ENCODE data around the gene OSBPL6. TPM values are rescaled to one million over a fixed set of nuclear protein-coding genes. Genes with fewer than 3 reads are reported as not detected.
"Not testable (repeated sequence)": the region's sequence is repeated elsewhere in the genome, so short reads cannot be mapped to it uniquely, and the experiment has no call there.

OSBPL6 gene
- total RNA-seq (1 to 10 TPM; 2.1 to 2.4 TPM), polyA plus RNA-seq (1 to 10 TPM in 1 of 2 donors, under 1 TPM in 1; 0.75 to 1.3 TPM)
- long read RNA-seq, donor 1, full-length matches to known transcripts = 2 of 8 reads
- long read RNA-seq, donor 1, partial matches to known transcripts = 3 of 8 reads
- long read RNA-seq, donor 1, other reads (novel, unspliced or antisense) = 3 of 8 reads
- long read RNA-seq, donor 2, partial matches to known transcripts = 1 of 2 reads
- long read RNA-seq, donor 2, other reads (novel, unspliced or antisense) = 1 of 2 reads

GRCh38 chr2:178193823-178194599, at the start of gene OSBPL6:
Gene OSBPL6, plus strand, starts transcription at chr2:178194512. Its CDS starts 111,673 bp downstream, at chr2:178306185.
- intact Hi-C loops (cut with DNase I) = loop anchor here (5.0 to 10.0 kb wide), 2 partner anchors 81 to 82 kb away; partner anchors contain the start of gene RBM45 (in 1 of the 2)
- Histone ChIP-seq H3K4me1 (ENCODE audit: control insufficient read depth in 1 of 2, insufficient read depth in 2 of 2, low read length in 2 of 2) (no peaks in the 10 kb centered on the region), H3K27me3 (ENCODE audit: control insufficient read depth in 1 of 2, insufficient read depth in 2 of 2, low read length in 1 of 2) (no peaks in the 10 kb centered on the region), H3K27ac (ENCODE audit: low read depth in 1 of 2, low read length in 2 of 2) (peak within 1 kb of the TSS; percentile 16 to 73), H3K9me3 (ENCODE audit: control insufficient read depth, low read length) (no peaks in the 10 kb centered on the region), H3K36me3 (ENCODE audit: control insufficient read depth in 1 of 2, insufficient read depth in 2 of 2, low read length in 1 of 2) (no peaks in the 10 kb centered on the region), H3K4me3 (ENCODE audit: low read length in 2 of 2) (peak within 1 kb of the TSS; percentile 73 to 78)
- ATAC-seq (ENCODE audit: low FRiP score) (peak; percentile 97), DNase-seq (peak; percentile 85 to 92)
- WGBS, 2 donors = 0 to 1% methylated on average over 80 to 90 of the region's 90 CpGs

- ATAC-seq (ENCODE audit: low FRiP score) = no peak
- Histone ChIP-seq H3K4me1 (ENCODE audit: control insufficient read depth in 1 of 2, insufficient read depth in 2 of 2, low read length in 2 of 2) (no peaks in the 10 kb centered on the region), H3K36me3 (ENCODE audit: control insufficient read depth in 1 of 2, insufficient read depth in 2 of 2, low read length in 1 of 2) (no peaks in the 10 kb centered on the region), H3K27ac (ENCODE audit: low read depth in 1 of 2, low read length in 2 of 2) (no peak overlapping the region), H3K9me3 (ENCODE audit: control insufficient read depth, low read length) (peaks cover 2% of the 10 kb centered on the region), H3K4me3 (ENCODE audit: low read length in 2 of 2) (no peak overlapping the region), H3K27me3 (ENCODE audit: control insufficient read depth in 1 of 2, insufficient read depth in 2 of 2, low read length in 1 of 2) (no peaks in the 10 kb centered on the region)
- intact Hi-C loops (cut with DNase I) = no loop called here
- no peak for DNase-seq
- 18 to 23% methylated on average over 3 of the region's 3 CpGs for WGBS, 2 donors
These were observed 42.3 kb upstream of the OSBPL6 start for GRCh38 chr2:178152033-178152432.

GRCh38 chr2:178152542-178152941, 41.8 kb upstream of the OSBPL6 start:
- no peak for ATAC-seq (ENCODE audit: low FRiP score)
- intact Hi-C loops (cut with DNase I) = no loop called here
- Histone ChIP-seq H3K4me3 (ENCODE audit: low read length in 2 of 2) (no peak overlapping the region), H3K36me3 (ENCODE audit: control insufficient read depth in 1 of 2, insufficient read depth in 2 of 2, low read length in 1 of 2) (no peaks in the 10 kb centered on the region), H3K27ac (ENCODE audit: low read depth in 1 of 2, low read length in 2 of 2) (no peak overlapping the region), H3K27me3 (ENCODE audit: control insufficient read depth in 1 of 2, insufficient read depth in 2 of 2, low read length in 1 of 2) (no peaks in the 10 kb centered on the region), H3K4me1 (ENCODE audit: control insufficient read depth in 1 of 2, insufficient read depth in 2 of 2, low read length in 2 of 2) (no peaks in the 10 kb centered on the region), H3K9me3 (ENCODE audit: control insufficient read depth, low read length) (peaks cover 2% of the 10 kb centered on the region)
- 88% methylated on average over 4 of the region's 4 CpGs for WGBS, 2 donors
- DNase-seq = no peak

GRCh38 chr2:178152977-178153376, 41.3 kb upstream of the OSBPL6 start:
- DNase-seq (no peak), ATAC-seq (ENCODE audit: low FRiP score) (no peak)
- H3K9me3 ChIP-seq (ENCODE audit: control insufficient read depth, low read length) = peaks cover 2% of the 10 kb centered on the region
- intact Hi-C loops (cut with DNase I) = no loop called here
- no peaks in the 10 kb centered on the region for H3K4me1 ChIP-seq (ENCODE audit: control insufficient read depth in 1 of 2, insufficient read depth in 2 of 2, low read length in 2 of 2)
- WGBS, 2 donors = 0 to 1% methylated on average over 1 of the region's 1 CpG
- H3K36me3 ChIP-seq (ENCODE audit: control insufficient read depth in 1 of 2, insufficient read depth in 2 of 2, low read length in 1 of 2) = no peaks in the 10 kb centered on the region
- no peaks in the 10 kb centered on the region for H3K27me3 ChIP-seq (ENCODE audit: control insufficient read depth in 1 of 2, insufficient read depth in 2 of 2, low read length in 1 of 2)
- H3K27ac ChIP-seq (ENCODE audit: low read depth in 1 of 2, low read length in 2 of 2) = no peak overlapping the region
- H3K4me3 ChIP-seq (ENCODE audit: low read length in 2 of 2) = no peak overlapping the region

GRCh38 chr2:178153878-178154277, 40.4 kb upstream of the OSBPL6 start:
- H3K36me3 ChIP-seq (ENCODE audit: control insufficient read depth in 1 of 2, insufficient read depth in 2 of 2, low read length in 1 of 2); ATAC-seq (ENCODE audit: low FRiP score); H3K27ac ChIP-seq (ENCODE audit: low read depth in 1 of 2, low read length in 2 of 2); H3K4me3 ChIP-seq (ENCODE audit: low read length in 2 of 2); H3K4me1 ChIP-seq (ENCODE audit: control insufficient read depth in 1 of 2, insufficient read depth in 2 of 2, low read length in 2 of 2); H3K9me3 ChIP-seq (ENCODE audit: control insufficient read depth, low read length); H3K27me3 ChIP-seq (ENCODE audit: control insufficient read depth in 1 of 2, insufficient read depth in 2 of 2, low read length in 1 of 2); DNase-seq; intact Hi-C loops (cut with DNase I): not testable (repeated sequence)
- WGBS, 2 donors = 4 to 25% methylated on average over 1 of the region's 1 CpG

GRCh38 chr2:178155524-178155923, 38.8 kb upstream of the OSBPL6 start:
- WGBS, 2 donors = 93 to 95% methylated on average over 1 of the region's 1 CpG
- no peak for DNase-seq
- H3K4me1 ChIP-seq (ENCODE audit: control insufficient read depth in 1 of 2, insufficient read depth in 2 of 2, low read length in 2 of 2) = no peaks in the 10 kb centered on the region
- H3K27me3 ChIP-seq (ENCODE audit: control insufficient read depth in 1 of 2, insufficient read depth in 2 of 2, low read length in 1 of 2) = no peaks in the 10 kb centered on the region
- no peaks in the 10 kb centered on the region for H3K36me3 ChIP-seq (ENCODE audit: control insufficient read depth in 1 of 2, insufficient read depth in 2 of 2, low read length in 1 of 2)
- no peak overlapping the region for H3K27ac ChIP-seq (ENCODE audit: low read depth in 1 of 2, low read length in 2 of 2)
- no peak overlapping the region for H3K4me3 ChIP-seq (ENCODE audit: low read length in 2 of 2)
- peaks cover 2% of the 10 kb centered on the region for H3K9me3 ChIP-seq (ENCODE audit: control insufficient read depth, low read length)
- intact Hi-C loops (cut with DNase I) = no loop called here
- ATAC-seq (ENCODE audit: low FRiP score) = no peak

- DNase-seq (no peak), ATAC-seq (ENCODE audit: low FRiP score) (no peak)
- intact Hi-C loops (cut with DNase I) = no loop called here
- H3K36me3 ChIP-seq (ENCODE audit: control insufficient read depth in 1 of 2, insufficient read depth in 2 of 2, low read length in 1 of 2) = no peaks in the 10 kb centered on the region
- WGBS, 2 donors = 90 to 93% methylated on average over 5 of the region's 5 CpGs
- no peak overlapping the region for H3K4me3 ChIP-seq (ENCODE audit: low read length in 2 of 2)
- H3K27me3 ChIP-seq (ENCODE audit: control insufficient read depth in 1 of 2, insufficient read depth in 2 of 2, low read length in 1 of 2) = no peaks in the 10 kb centered on the region
- no peak overlapping the region for H3K27ac ChIP-seq (ENCODE audit: low read depth in 1 of 2, low read length in 2 of 2)
- H3K4me1 ChIP-seq (ENCODE audit: control insufficient read depth in 1 of 2, insufficient read depth in 2 of 2, low read length in 2 of 2) = no peaks in the 10 kb centered on the region
- peaks cover 2% of the 10 kb centered on the region for H3K9me3 ChIP-seq (ENCODE audit: control insufficient read depth, low read length)
These were observed 36.7 kb upstream of the OSBPL6 start for GRCh38 chr2:178157574-178157973.

GRCh38 chr2:178159966-178160365, 34.3 kb upstream of the OSBPL6 start:
- DNase-seq = no peak
- WGBS, 2 donors = 87 to 94% methylated on average over 1 of the region's 1 CpG

GRCh38 chr2:178160601-178161000, 33.7 kb upstream of the OSBPL6 start:
- Histone ChIP-seq H3K4me1 (ENCODE audit: control insufficient read depth in 1 of 2, insufficient read depth in 2 of 2, low read length in 2 of 2) (no peaks in the 10 kb centered on the region), H3K9me3 (ENCODE audit: control insufficient read depth, low read length) (no peaks in the 10 kb centered on the region), H3K36me3 (ENCODE audit: control insufficient read depth in 1 of 2, insufficient read depth in 2 of 2, low read length in 1 of 2) (no peaks in the 10 kb centered on the region), H3K27me3 (ENCODE audit: control insufficient read depth in 1 of 2, insufficient read depth in 2 of 2, low read length in 1 of 2) (no peaks in the 10 kb centered on the region), H3K4me3 (ENCODE audit: low read length in 2 of 2) (no peak overlapping the region), H3K27ac (ENCODE audit: low read depth in 1 of 2, low read length in 2 of 2) (no peak overlapping the region)
- DNase-seq (no peak), ATAC-seq (ENCODE audit: low FRiP score) (no peak)
- WGBS, 2 donors = 95 to 100% methylated on average over 1 of the region's 1 CpG
- intact Hi-C loops (cut with DNase I) = no loop called here

More at GRCh38 chr2:178159966-178160365, 34.3 kb upstream of the OSBPL6 start:
- Histone ChIP-seq H3K9me3 (ENCODE audit: control insufficient read depth, low read length) (no peaks in the 10 kb centered on the region), H3K27me3 (ENCODE audit: control insufficient read depth in 1 of 2, insufficient read depth in 2 of 2, low read length in 1 of 2) (no peaks in the 10 kb centered on the region), H3K4me1 (ENCODE audit: control insufficient read depth in 1 of 2, insufficient read depth in 2 of 2, low read length in 2 of 2) (no peaks in the 10 kb centered on the region), H3K4me3 (ENCODE audit: low read length in 2 of 2) (no peak overlapping the region), H3K27ac (ENCODE audit: low read depth in 1 of 2, low read length in 2 of 2) (no peak overlapping the region), H3K36me3 (ENCODE audit: control insufficient read depth in 1 of 2, insufficient read depth in 2 of 2, low read length in 1 of 2) (no peaks in the 10 kb centered on the region)
- ATAC-seq (ENCODE audit: low FRiP score) = no peak
- intact Hi-C loops (cut with DNase I) = no loop called here
